ENCODE data around the gene SAMMSON. TPM values are rescaled to one million over a fixed set of nuclear protein-coding genes. Genes with fewer than 3 reads are reported as not detected.

Gene SAMMSON
- not detected for total RNA-seq

GRCh38 chr3:69999140-70000027, at the start of gene SAMMSON:
TSS of gene SAMMSON (plus strand) at chr3:69999733.
- Mint-ChIP-seq H3K27ac (no peak within 1 kb of the TSS), H3K27me3 (no peaks in the 10 kb centered on the region), H3K9me3 (no peaks in the 10 kb centered on the region), H3K36me3 (ENCODE audit: low read depth) (no peaks in the 10 kb centered on the region), H3K4me3 (no peak within 1 kb of the TSS), H3K4me1 (no peaks in the 10 kb centered on the region)
- no peak for ATAC-seq (replicated peaks)

DNA sequence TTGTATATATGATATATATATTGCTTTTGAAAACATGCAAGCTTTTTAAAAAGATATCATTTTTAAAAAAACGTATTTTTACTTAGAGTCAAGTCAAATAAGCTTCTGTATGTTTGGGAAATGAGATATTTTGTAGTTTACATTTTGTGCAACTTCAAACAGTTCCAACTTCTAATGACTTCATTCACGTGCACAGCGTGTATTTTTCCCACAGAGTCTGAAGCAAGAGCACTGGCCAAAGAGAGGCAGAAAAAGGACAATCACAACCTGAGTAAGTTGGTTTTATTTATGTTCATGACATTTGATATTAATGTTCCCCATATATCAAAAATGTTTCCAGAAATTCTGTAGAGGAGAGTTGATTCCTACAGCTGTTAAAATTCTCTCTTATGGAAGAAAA, 47.9 kb upstream of the SAMMSON start:
- Mint-ChIP-seq H3K4me1 (no peaks in the 10 kb centered on the region), H3K27me3 (peaks cover 3% of the 10 kb centered on the region), H3K36me3 (ENCODE audit: low read depth) (no peaks in the 10 kb centered on the region), H3K9me3 (no peaks in the 10 kb centered on the region), H3K27ac (no peak overlapping the region), H3K4me3 (no peak overlapping the region)
- ATAC-seq (replicated peaks), result no peak

DNA sequence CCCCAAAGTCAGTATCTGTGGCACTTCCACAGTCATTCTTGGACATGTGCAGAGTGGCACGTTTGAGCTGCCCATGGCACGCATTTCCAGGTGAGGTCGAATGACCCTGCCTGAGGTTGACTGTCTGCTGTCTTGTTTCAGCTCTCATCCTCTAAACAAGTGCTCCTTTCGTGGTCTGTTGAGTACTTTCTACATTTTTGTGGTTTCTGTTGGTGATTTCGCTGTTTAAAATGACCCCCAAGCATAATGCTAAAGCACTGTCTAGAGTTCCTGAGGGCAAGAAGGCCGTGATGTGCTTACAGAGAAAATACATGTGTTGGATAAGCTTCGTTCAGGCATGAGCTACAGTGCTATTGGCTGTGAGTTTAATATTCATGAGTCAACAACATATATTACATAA, 40.0 kb upstream of the SAMMSON start:
- H3K9me3 Mint-ChIP-seq, result no peaks in the 10 kb centered on the region
- ATAC-seq (replicated peaks), result no peak

GRCh38 chr3:69961706-69962439, 37.7 kb upstream of the SAMMSON start:
- Mint-ChIP-seq H3K36me3 (ENCODE audit: low read depth) (no peaks in the 10 kb centered on the region), H3K4me3 (no peak overlapping the region)
- no peak for ATAC-seq (replicated peaks)

More for the DNA sequence above, 40.0 kb upstream of the SAMMSON start:
- H3K27me3 Mint-ChIP-seq, result no peaks in the 10 kb centered on the region
- H3K4me3 Mint-ChIP-seq, result no peak overlapping the region
- H3K4me1 Mint-ChIP-seq, result no peaks in the 10 kb centered on the region
- no peak overlapping the region for H3K27ac Mint-ChIP-seq
- no peaks in the 10 kb centered on the region for H3K36me3 Mint-ChIP-seq (ENCODE audit: low read depth)

GRCh38 chr3:69963643-69964042, 35.9 kb upstream of the SAMMSON start:
- Mint-ChIP-seq H3K9me3 (no peaks in the 10 kb centered on the region), H3K4me1 (no peaks in the 10 kb centered on the region), H3K27me3 (no peaks in the 10 kb centered on the region), H3K4me3 (no peak overlapping the region), H3K27ac (no peak overlapping the region), H3K36me3 (ENCODE audit: low read depth) (no peaks in the 10 kb centered on the region)
- no peak for ATAC-seq (replicated peaks)

More at GRCh38 chr3:69961706-69962439, 37.7 kb upstream of the SAMMSON start:
- Mint-ChIP-seq H3K27ac (no peak overlapping the region), H3K27me3 (no peaks in the 10 kb centered on the region), H3K9me3 (no peaks in the 10 kb centered on the region), H3K4me1 (no peaks in the 10 kb centered on the region)

DNA sequence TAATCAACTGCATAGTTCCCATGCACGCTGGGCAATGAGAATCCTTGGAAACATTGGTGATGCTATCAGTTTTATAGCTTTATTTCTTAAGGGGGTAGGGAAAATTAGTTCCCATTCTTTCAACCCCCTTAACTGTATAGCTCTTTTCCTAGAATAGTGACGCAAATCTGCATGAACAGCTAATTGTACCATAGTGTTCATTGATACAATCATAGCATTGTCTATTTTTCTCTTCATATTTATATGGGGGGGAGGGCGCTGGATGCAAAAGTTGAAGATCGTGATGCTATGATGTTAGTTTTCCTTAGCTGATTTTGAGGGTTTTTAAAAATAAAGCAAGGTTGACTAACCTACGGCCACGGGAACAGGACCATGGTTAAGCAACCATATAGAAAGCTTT, 32.4 kb upstream of the SAMMSON start:
- Mint-ChIP-seq H3K36me3 (ENCODE audit: low read depth) (no peaks in the 10 kb centered on the region), H3K9me3 (no peaks in the 10 kb centered on the region), H3K27ac (no peak overlapping the region), H3K4me1 (no peaks in the 10 kb centered on the region), H3K27me3 (no peaks in the 10 kb centered on the region), H3K4me3 (no peak overlapping the region)
- no peak for ATAC-seq (replicated peaks)

DNA sequence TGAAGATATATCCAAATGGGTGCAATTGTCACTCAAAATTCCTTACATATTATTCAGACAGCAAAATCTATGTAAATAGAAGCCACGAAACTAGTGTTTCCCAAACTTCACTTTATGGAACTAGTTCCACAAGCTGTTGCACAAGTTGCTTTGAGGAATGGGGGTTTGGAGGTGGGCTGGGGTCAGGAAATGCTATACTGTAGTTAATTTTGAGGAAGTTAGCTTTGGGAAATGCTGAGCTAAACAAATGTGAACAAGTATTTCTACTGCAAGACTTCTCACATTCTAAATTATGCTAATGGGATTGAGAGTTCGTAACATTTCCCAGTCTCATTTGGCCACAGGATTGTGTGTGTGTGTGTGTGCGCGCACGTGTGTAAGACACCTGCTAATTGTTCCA, 28.7 kb upstream of the SAMMSON start:
- ATAC-seq (replicated peaks), result no peak
- Mint-ChIP-seq H3K36me3 (ENCODE audit: low read depth) (no peaks in the 10 kb centered on the region), H3K27me3 (no peaks in the 10 kb centered on the region), H3K27ac (no peak overlapping the region), H3K4me1 (no peaks in the 10 kb centered on the region), H3K9me3 (peaks cover 7% of the 10 kb centered on the region), H3K4me3 (no peak overlapping the region)

DNA sequence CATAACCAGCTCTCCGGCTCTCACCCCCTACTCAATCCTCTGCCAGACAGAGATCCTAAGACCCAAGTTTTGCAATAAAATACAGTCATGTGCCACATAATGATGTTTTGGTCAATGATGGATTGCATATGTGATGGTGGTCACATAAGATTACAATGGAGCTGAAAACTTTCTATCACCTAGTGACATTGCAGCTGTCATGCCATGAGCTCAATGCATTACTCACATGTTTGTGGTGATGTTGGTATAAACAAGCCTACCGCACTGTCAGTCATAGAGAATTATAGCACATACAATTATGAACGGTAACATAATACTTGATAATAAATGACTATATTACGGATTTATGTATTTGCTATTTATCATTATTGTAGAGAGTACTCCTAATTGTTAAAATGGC, 26.9 kb upstream of the SAMMSON start:
- no peaks in the 10 kb centered on the region for H3K4me1 Mint-ChIP-seq
- no peak overlapping the region for H3K4me3 Mint-ChIP-seq
- no peaks in the 10 kb centered on the region for H3K36me3 Mint-ChIP-seq (ENCODE audit: low read depth)
- H3K9me3 Mint-ChIP-seq, result peaks cover 13% of the 10 kb centered on the region
- ATAC-seq (replicated peaks), result no peak
- no peaks in the 10 kb centered on the region for H3K27me3 Mint-ChIP-seq
- H3K27ac Mint-ChIP-seq, result no peak overlapping the region

DNA sequence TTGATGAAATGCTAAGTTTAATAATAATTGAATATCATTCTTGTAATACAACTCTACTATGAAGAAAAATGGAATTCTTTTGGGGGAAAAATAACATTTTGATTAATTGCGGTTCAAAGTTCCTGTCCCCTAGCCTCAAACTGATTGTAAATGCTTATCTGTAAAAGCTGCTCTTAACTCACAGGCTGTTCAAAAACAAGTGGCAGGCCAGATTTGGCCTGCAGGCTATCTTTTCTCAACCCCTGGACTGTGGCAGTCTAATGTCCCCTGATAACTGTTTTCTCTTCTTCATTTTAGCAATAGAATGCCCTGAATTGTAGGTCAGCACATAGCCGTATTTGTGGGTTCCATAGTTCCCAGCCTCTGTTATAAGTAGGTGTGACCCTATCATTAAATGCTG, 23.5 kb upstream of the SAMMSON start:
- H3K4me1 Mint-ChIP-seq, result no peaks in the 10 kb centered on the region
- H3K27me3 Mint-ChIP-seq, result no peaks in the 10 kb centered on the region
- no peaks in the 10 kb centered on the region for H3K36me3 Mint-ChIP-seq (ENCODE audit: low read depth)
- ATAC-seq (replicated peaks), result no peak
- peaks cover 24% of the 10 kb centered on the region for H3K9me3 Mint-ChIP-seq
- H3K4me3 Mint-ChIP-seq, result no peak overlapping the region
- no peak overlapping the region for H3K27ac Mint-ChIP-seq

GRCh38 chr3:69983546-69984265, 15.8 kb upstream of the SAMMSON start:
- H3K4me3 Mint-ChIP-seq, result no peak overlapping the region
- H3K27ac Mint-ChIP-seq, result no peak overlapping the region
- no peaks in the 10 kb centered on the region for H3K27me3 Mint-ChIP-seq
- no peaks in the 10 kb centered on the region for H3K36me3 Mint-ChIP-seq (ENCODE audit: low read depth)
- ATAC-seq (replicated peaks), result peak; percentile 62
- H3K4me1 Mint-ChIP-seq, result no peaks in the 10 kb centered on the region
- peaks cover 10% of the 10 kb centered on the region for H3K9me3 Mint-ChIP-seq

DNA sequence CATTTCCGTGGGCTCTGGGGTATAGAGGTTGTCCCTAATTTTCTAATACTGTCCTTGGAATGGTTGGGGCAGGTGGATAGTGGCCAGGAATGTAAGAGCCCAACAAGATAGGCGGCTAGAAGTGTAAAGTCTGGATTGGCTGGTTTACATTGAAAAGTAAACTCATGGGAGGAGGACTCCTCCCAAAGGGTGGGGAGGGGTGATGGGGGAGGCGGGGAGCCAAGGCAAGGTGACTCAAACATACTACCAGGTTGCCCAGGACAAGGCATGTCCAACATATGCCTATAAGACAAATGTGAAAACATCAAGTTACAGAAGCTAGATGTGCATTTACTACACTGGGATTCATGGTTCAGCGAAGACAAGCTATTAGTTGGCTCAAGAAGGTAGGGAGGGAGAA, 14.3 kb upstream of the SAMMSON start:
- H3K27me3 Mint-ChIP-seq, result no peaks in the 10 kb centered on the region

DNA sequence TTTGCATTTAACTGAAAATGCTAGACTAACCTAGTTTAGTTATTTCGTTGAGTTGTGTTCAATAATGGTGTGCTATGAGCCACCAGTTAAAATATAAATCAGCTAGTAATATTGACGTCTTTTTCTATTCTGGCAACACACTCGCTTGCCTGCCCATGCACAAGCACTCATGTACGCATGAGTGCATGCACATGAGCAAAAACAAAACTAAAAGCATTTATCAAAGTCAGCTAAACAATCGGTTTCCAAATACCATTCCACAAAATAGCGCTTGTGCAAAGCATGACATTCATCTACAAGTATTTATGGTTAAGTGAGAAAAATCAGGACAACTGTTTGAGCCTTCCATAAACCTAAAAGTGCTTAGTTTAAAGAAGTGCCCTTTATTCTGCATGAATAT, 13.1 kb upstream of the SAMMSON start:
- Mint-ChIP-seq H3K4me3 (no peak overlapping the region), H3K27ac (no peak overlapping the region)

More for the DNA sequence above, 14.3 kb upstream of the SAMMSON start:
- no peak overlapping the region for H3K4me3 Mint-ChIP-seq
- H3K9me3 Mint-ChIP-seq, result peaks cover 9% of the 10 kb centered on the region
- no peak overlapping the region for H3K27ac Mint-ChIP-seq
- ATAC-seq (replicated peaks), result no peak
- no peaks in the 10 kb centered on the region for H3K4me1 Mint-ChIP-seq
- no peaks in the 10 kb centered on the region for H3K36me3 Mint-ChIP-seq (ENCODE audit: low read depth)

GRCh38 chr3:69987833-69988232, 11.7 kb upstream of the SAMMSON start:
- no peak for ATAC-seq (replicated peaks)
- Mint-ChIP-seq H3K27ac (no peak overlapping the region), H3K36me3 (ENCODE audit: low read depth) (no peaks in the 10 kb centered on the region), H3K4me3 (no peak overlapping the region), H3K4me1 (no peaks in the 10 kb centered on the region), H3K9me3 (peaks cover 4% of the 10 kb centered on the region), H3K27me3 (no peaks in the 10 kb centered on the region)

More for the DNA sequence above, 13.1 kb upstream of the SAMMSON start:
- no peaks in the 10 kb centered on the region for H3K4me1 Mint-ChIP-seq
- H3K9me3 Mint-ChIP-seq, result peaks cover 4% of the 10 kb centered on the region
- no peak for ATAC-seq (replicated peaks)
- H3K27me3 Mint-ChIP-seq, result no peaks in the 10 kb centered on the region
- no peaks in the 10 kb centered on the region for H3K36me3 Mint-ChIP-seq (ENCODE audit: low read depth)

DNA sequence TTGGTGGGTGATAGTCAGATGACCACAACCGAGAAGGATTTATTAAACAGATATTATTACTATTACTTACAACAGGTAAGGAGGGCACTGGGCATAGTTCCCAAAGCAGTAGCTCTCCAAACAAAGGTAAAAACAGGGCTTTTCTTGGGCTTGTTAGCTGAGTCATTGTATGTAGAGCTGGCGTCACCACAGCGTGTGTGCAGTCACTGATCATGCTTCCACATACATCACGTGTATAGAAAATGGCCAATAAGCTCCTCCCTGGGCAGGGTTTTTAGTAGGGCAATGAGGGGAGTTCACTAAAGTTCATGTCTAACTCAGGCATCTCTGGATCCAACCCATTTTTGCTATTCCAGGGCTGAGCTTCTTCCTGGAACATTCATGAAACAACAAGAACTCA, 5.8 kb upstream of the SAMMSON start:
- Mint-ChIP-seq H3K27me3 (no peaks in the 10 kb centered on the region), H3K9me3 (no peaks in the 10 kb centered on the region), H3K36me3 (ENCODE audit: low read depth) (no peaks in the 10 kb centered on the region), H3K27ac (no peak overlapping the region), H3K4me3 (no peak overlapping the region), H3K4me1 (no peaks in the 10 kb centered on the region)
- no peak for ATAC-seq (replicated peaks)

All from activated T-helper 17 cell treated with anti-CD3 and anti-CD28 coated beads, Interleukin-2, amount 50 U/mL, for 72 hours (primary cell).